ENCODE results near the gene REG4.
"Not testable (repeated sequence)": the region's sequence is repeated elsewhere in the genome, so short reads cannot be mapped to it uniquely, and the experiment has no call there.

Gene REG4

GRCh38 chr1:119811387-119811786 lies at the start of gene REG4:
Gene REG4, minus strand, starts transcription at chr1:119811460. Its CDS starts 2,691 bp downstream, at chr1:119808769.
- ChIA-PET CTCF (no interaction called here), POLR2A (interaction anchor here (0.7 kb wide), 1 partner anchor 166 kb away, joined by 3 read pairs; no protein-coding TSS in a partner anchor)
- TF ChIP-seq L3MBTL2 (conservative IDR thresholded peaks at IDR 0.05) = no peak
- no peak for DNase-seq (ENCODE audit: extremely low spot score)

GRCh38 chr1:119859647-119860046 lies 48.4 kb upstream of the REG4 start:
- no peak for TF ChIP-seq FOXM1 (IDR thresholded peaks at IDR 0.05; ENCODE audit: borderline replicate concordance)
- TF ChIP-seq CTBP1 (IDR thresholded peaks at IDR 0.05; ENCODE audit: borderline replicate concordance) = no peak
- TF ChIP-seq NFRKB (IDR thresholded peaks at IDR 0.05) = no peak
- no peak for TF ChIP-seq FOXA1 (IDR thresholded peaks at IDR 0.05)
- TF ChIP-seq ELF4 (IDR thresholded peaks at IDR 0.05) = no peak
- no peak for TF ChIP-seq SUZ12 (IDR thresholded peaks at IDR 0.05)
- TF ChIP-seq SP1 (IDR thresholded peaks at IDR 0.05) = no peak
- TF ChIP-seq TARDBP (IDR thresholded peaks at IDR 0.05) = no peak
- TF ChIP-seq PKNOX1 (IDR thresholded peaks at IDR 0.05) = no peak
- no peak for TF ChIP-seq HDGF (IDR thresholded peaks at IDR 0.05; ENCODE audit: borderline replicate concordance)
- no peak for TF ChIP-seq ARNT (IDR thresholded peaks at IDR 0.05)
- no peak for TF ChIP-seq BHLHE40 (IDR thresholded peaks at IDR 0.05; ENCODE audit: borderline replicate concordance)
- no peak for TF ChIP-seq L3MBTL2 (conservative IDR thresholded peaks at IDR 0.05)
- no peak for TF ChIP-seq LEF1 (IDR thresholded peaks at IDR 0.05; ENCODE audit: borderline replicate concordance)
- TF ChIP-seq FOXK2 (IDR thresholded peaks at IDR 0.05) = no peak
- TF ChIP-seq ZNF384 (IDR thresholded peaks at IDR 0.05) = no peak
- ChIA-PET CTCF (no interaction called here), POLR2A (interaction anchor here (1.1 kb wide), 1 partner anchor 148 kb away, joined by 3 read pairs; the partner anchor contains the start of gene PHGDH)
- no peak for DNase-seq (ENCODE audit: extremely low spot score)

GRCh38 chr1:119858556-119859214 lies 47.4 kb upstream of the REG4 start:
- POLR2A ChIA-PET = interaction anchor here (1.1 kb wide), 1 partner anchor 147 kb away, joined by 3 read pairs; the partner anchor contains the start of gene PHGDH
- CTCF ChIA-PET; DNase-seq (ENCODE audit: extremely low spot score): not testable (repeated sequence)

GRCh38 chr1:119858126-119858525 lies 46.9 kb upstream of the REG4 start:
- TF ChIP-seq ZNF384 (IDR thresholded peaks at IDR 0.05) (no peak), PKNOX1 (IDR thresholded peaks at IDR 0.05) (no peak), FOXM1 (IDR thresholded peaks at IDR 0.05; ENCODE audit: borderline replicate concordance) (no peak), BHLHE40 (IDR thresholded peaks at IDR 0.05; ENCODE audit: borderline replicate concordance) (no peak), SP1 (IDR thresholded peaks at IDR 0.05) (no peak), CTBP1 (IDR thresholded peaks at IDR 0.05; ENCODE audit: borderline replicate concordance) (no peak), SUZ12 (IDR thresholded peaks at IDR 0.05) (no peak), ARNT (IDR thresholded peaks at IDR 0.05) (no peak), HDGF (IDR thresholded peaks at IDR 0.05; ENCODE audit: borderline replicate concordance) (no peak), FOXK2 (IDR thresholded peaks at IDR 0.05) (no peak), LEF1 (IDR thresholded peaks at IDR 0.05; ENCODE audit: borderline replicate concordance) (no peak), L3MBTL2 (conservative IDR thresholded peaks at IDR 0.05) (no peak)
- CTCF ChIA-PET = no interaction called here
- POLR2A ChIA-PET = no interaction called here
- DNase-seq (ENCODE audit: extremely low spot score) = no peak

GRCh38 chr1:119853155-119853554 lies 41.9 kb upstream of the REG4 start:
- POLR2A ChIA-PET = no interaction called here
- DNase-seq (ENCODE audit: extremely low spot score) = no peak
- TF ChIP-seq PKNOX1 (IDR thresholded peaks at IDR 0.05) = no peak
- no peak for TF ChIP-seq NFRKB (IDR thresholded peaks at IDR 0.05)
- no peak for TF ChIP-seq FOXA1 (IDR thresholded peaks at IDR 0.05)
- no peak for TF ChIP-seq BHLHE40 (IDR thresholded peaks at IDR 0.05; ENCODE audit: borderline replicate concordance)
- TF ChIP-seq TARDBP (IDR thresholded peaks at IDR 0.05) = no peak
- TF ChIP-seq ZNF384 (IDR thresholded peaks at IDR 0.05) = no peak
- no peak for TF ChIP-seq SP1 (IDR thresholded peaks at IDR 0.05)
- no peak for TF ChIP-seq L3MBTL2 (conservative IDR thresholded peaks at IDR 0.05)
- TF ChIP-seq CTBP1 (IDR thresholded peaks at IDR 0.05; ENCODE audit: borderline replicate concordance) = no peak
- CTCF ChIA-PET = no interaction called here

GRCh38 chr1:119844206-119844605 lies 32.9 kb upstream of the REG4 start:
- POLR2A ChIA-PET; CTCF ChIA-PET; DNase-seq (ENCODE audit: extremely low spot score): not testable (repeated sequence)

- CTCF ChIA-PET = no interaction called here
- TF ChIP-seq FOXA1 (IDR thresholded peaks at IDR 0.05) (no peak), ELF4 (IDR thresholded peaks at IDR 0.05) (no peak), HDGF (IDR thresholded peaks at IDR 0.05; ENCODE audit: borderline replicate concordance) (no peak)
- no peak for DNase-seq (ENCODE audit: extremely low spot score)
- POLR2A ChIA-PET = no interaction called here
These were observed 30.0 kb upstream of the REG4 start for GRCh38 chr1:119841306-119841705.
